Measurements from ENCODE around the gene GPC2.
"Not testable (repeated sequence)": the region's sequence is repeated elsewhere in the genome, so short reads cannot be mapped to it uniquely, and the experiment has no call there.

GPC2 gene

GRCh38 chr7:100185726-100186125, 8.5 kb upstream of the GPC2 start:
- no peak overlapping the region for H3K4me3 Mint-ChIP-seq
- H3K36me3 Mint-ChIP-seq, result no peaks in the 10 kb centered on the region
- peaks cover 40% of the 10 kb centered on the region for H3K4me1 Mint-ChIP-seq (ENCODE audit: low read depth)
- no peaks in the 10 kb centered on the region for H3K27me3 Mint-ChIP-seq
- H3K9me3 Mint-ChIP-seq (ENCODE audit: low read depth), result no peaks in the 10 kb centered on the region
- H3K27ac Mint-ChIP-seq, result no peak overlapping the region

GRCh38 chr7:100183090-100183489, 5.9 kb upstream of the GPC2 start:
- H3K4me3 Mint-ChIP-seq; H3K36me3 Mint-ChIP-seq; H3K27ac Mint-ChIP-seq; H3K27me3 Mint-ChIP-seq; H3K9me3 Mint-ChIP-seq (ENCODE audit: low read depth): not testable (repeated sequence)
- peaks cover 39% of the 10 kb centered on the region for H3K4me1 Mint-ChIP-seq (ENCODE audit: low read depth)

GRCh38 chr7:100182616-100183015, 5.4 kb upstream of the GPC2 start:
- H3K4me1 Mint-ChIP-seq (ENCODE audit: low read depth), result peaks cover 39% of the 10 kb centered on the region
- peak overlapping the region; percentile 30 for H3K27ac Mint-ChIP-seq
- not testable (repeated sequence) for H3K9me3 Mint-ChIP-seq (ENCODE audit: low read depth); H3K4me3 Mint-ChIP-seq; H3K36me3 Mint-ChIP-seq; H3K27me3 Mint-ChIP-seq

GRCh38 chr7:100180084-100180483, 2.9 kb upstream of the GPC2 start:
- H3K4me1 Mint-ChIP-seq (ENCODE audit: low read depth), result peaks cover 49% of the 10 kb centered on the region
- not testable (repeated sequence) for H3K36me3 Mint-ChIP-seq; H3K9me3 Mint-ChIP-seq (ENCODE audit: low read depth); H3K27me3 Mint-ChIP-seq
- peak overlapping the region; percentile 52 for H3K4me3 Mint-ChIP-seq
- peak overlapping the region; percentile 58 for H3K27ac Mint-ChIP-seq

GRCh38 chr7:100176096-100177044, 811 bp downstream of the GPC2 start:
- H3K27me3 Mint-ChIP-seq, result no peaks in the 10 kb centered on the region
- H3K4me1 Mint-ChIP-seq (ENCODE audit: low read depth), result peaks cover 36% of the 10 kb centered on the region
- peaks cover 3% of the 10 kb centered on the region for H3K36me3 Mint-ChIP-seq
- peak overlapping the region; percentile 76 for H3K4me3 Mint-ChIP-seq
- no peaks in the 10 kb centered on the region for H3K9me3 Mint-ChIP-seq (ENCODE audit: low read depth)
- H3K27ac Mint-ChIP-seq, result no peak overlapping the region

GRCh38 chr7:100175296-100175935, 1.8 kb downstream of the GPC2 start:
- peak overlapping the region; percentile 65 for H3K4me3 Mint-ChIP-seq
- peaks cover 1% of the 10 kb centered on the region for H3K36me3 Mint-ChIP-seq
- peaks cover 32% of the 10 kb centered on the region for H3K4me1 Mint-ChIP-seq (ENCODE audit: low read depth)
- no peaks in the 10 kb centered on the region for H3K9me3 Mint-ChIP-seq (ENCODE audit: low read depth)
- no peaks in the 10 kb centered on the region for H3K27me3 Mint-ChIP-seq
- peak overlapping the region; percentile 64 for H3K27ac Mint-ChIP-seq

GRCh38 chr7:100174582-100174981, 2.6 kb downstream of the GPC2 start:
- no peaks in the 10 kb centered on the region for H3K9me3 Mint-ChIP-seq (ENCODE audit: low read depth)
- no peak overlapping the region for H3K4me3 Mint-ChIP-seq
- peaks cover 36% of the 10 kb centered on the region for H3K4me1 Mint-ChIP-seq (ENCODE audit: low read depth)
- H3K27me3 Mint-ChIP-seq, result no peaks in the 10 kb centered on the region
- no peaks in the 10 kb centered on the region for H3K36me3 Mint-ChIP-seq
- no peak overlapping the region for H3K27ac Mint-ChIP-seq

GRCh38 chr7:100173806-100174495, 3.2 kb downstream of the GPC2 start:
- Mint-ChIP-seq H3K27me3 (no peaks in the 10 kb centered on the region), H3K4me1 (ENCODE audit: low read depth) (peaks cover 39% of the 10 kb centered on the region), H3K9me3 (ENCODE audit: low read depth) (no peaks in the 10 kb centered on the region), H3K27ac (no peak overlapping the region), H3K36me3 (no peaks in the 10 kb centered on the region), H3K4me3 (no peak overlapping the region)

GRCh38 chr7:100171840-100172239, 5.3 kb downstream of the GPC2 start:
- H3K36me3 Mint-ChIP-seq, result no peaks in the 10 kb centered on the region
- peaks cover 60% of the 10 kb centered on the region for H3K4me1 Mint-ChIP-seq (ENCODE audit: low read depth)
- H3K27me3 Mint-ChIP-seq, result no peaks in the 10 kb centered on the region
- peak overlapping the region; percentile 50 for H3K27ac Mint-ChIP-seq
- H3K9me3 Mint-ChIP-seq (ENCODE audit: low read depth), result no peaks in the 10 kb centered on the region
- peak overlapping the region; percentile 78 for H3K4me3 Mint-ChIP-seq

GRCh38 chr7:100171087-100171681, 6.0 kb downstream of the GPC2 start:
- Mint-ChIP-seq H3K36me3 (no peaks in the 10 kb centered on the region), H3K9me3 (ENCODE audit: low read depth) (no peaks in the 10 kb centered on the region), H3K4me3 (peak overlapping the region; percentile 81), H3K4me1 (ENCODE audit: low read depth) (peaks cover 62% of the 10 kb centered on the region), H3K27me3 (no peaks in the 10 kb centered on the region), H3K27ac (peak overlapping the region; percentile 34)

- peaks cover 64% of the 10 kb centered on the region for H3K4me1 Mint-ChIP-seq (ENCODE audit: low read depth)
- H3K36me3 Mint-ChIP-seq, result no peaks in the 10 kb centered on the region
- peak overlapping the region; percentile 81 for H3K4me3 Mint-ChIP-seq
- H3K27me3 Mint-ChIP-seq, result no peaks in the 10 kb centered on the region
- H3K27ac Mint-ChIP-seq, result peak overlapping the region; percentile 76
- no peaks in the 10 kb centered on the region for H3K9me3 Mint-ChIP-seq (ENCODE audit: low read depth)
These were observed 6.9 kb downstream of the GPC2 start for GRCh38 chr7:100170101-100170897.

GRCh38 chr7:100169147-100169850, 7.9 kb downstream of the GPC2 start:
- peak overlapping the region; percentile 76 for H3K27ac Mint-ChIP-seq
- H3K4me3 Mint-ChIP-seq, result peak overlapping the region; percentile 85
- H3K9me3 Mint-ChIP-seq (ENCODE audit: low read depth), result no peaks in the 10 kb centered on the region
- peaks cover 62% of the 10 kb centered on the region for H3K4me1 Mint-ChIP-seq (ENCODE audit: low read depth)
- no peaks in the 10 kb centered on the region for H3K36me3 Mint-ChIP-seq
- H3K27me3 Mint-ChIP-seq, result no peaks in the 10 kb centered on the region

GRCh38 chr7:100167912-100168323, 9.3 kb downstream of the GPC2 start:
- Mint-ChIP-seq H3K27ac (peak overlapping the region; percentile 76), H3K4me1 (ENCODE audit: low read depth) (peaks cover 73% of the 10 kb centered on the region), H3K36me3 (no peaks in the 10 kb centered on the region)

More at GRCh38 chr7:100167912-100168323, 9.3 kb downstream of the GPC2 start:
- peak overlapping the region; percentile 85 for H3K4me3 Mint-ChIP-seq
- no peaks in the 10 kb centered on the region for H3K9me3 Mint-ChIP-seq (ENCODE audit: low read depth)
- no peaks in the 10 kb centered on the region for H3K27me3 Mint-ChIP-seq

All from activated naive CD8-positive, alpha-beta T cell (primary cell).